HCT116 (cell line): ENCODE measurements around the gene CD1C. TPM values are rescaled to one million over a fixed set of nuclear protein-coding genes. Genes with fewer than 3 reads are reported as not detected.

Experiments
- ATAC-seq: fragments of 200-7000 bp; cut with Tn5 transposase; 2 replicates; pipeline ENCODE4 v1.9.1; 2020; ENCODE audit warnings: mild to moderate bottlenecking, moderate library complexity
- BruUV-seq: library from RNA; stranded (reverse); fragments of 400-500 nt; replicated peaks from 2 replicates; lab custom pipeline; 2021; lab: Mats Ljungman, UMichigan
- CTCF ChIA-PET: fragments of 300-600 bp; sonication (Branson Sonifier 250); formaldehyde crosslinking; loops from one replicate; lab custom pipeline; 2021; ENCODE audit warnings: antibody characterized with exemption; lab: Charles Lee
- POLR2A ChIA-PET: fragments of 300-600, 350-600 bp; sonication (Branson Sonifier 250); formaldehyde crosslinking; loops from one replicate; lab custom pipeline; 2021; ENCODE audit warnings: antibody characterized with exemption; lab: Charles Lee
- RAD21 ChIA-PET, 2 experiments: fragments of 300-600 bp; sonication (Branson Sonifier 250); formaldehyde crosslinking; loops; one replicate each; lab custom pipeline; 2023; ENCODE audit warnings: low total read pairs in 2 of 2; ENCODE audit not compliant: uncharacterized antibody in 2 of 2, unreplicated experiment in 2 of 2, low non-redundant PET in 1 of 2; lab: Charles Lee
- DNase-seq: peaks from one replicate; pipeline ENCODE4 v3.0.0-alpha.2; 2010; ENCODE audit warnings: low read depth, low spot score
- H2AFZ ChIP-seq: fragments of 200-600 bp; shearing (Covaris generic), sonication (generic); 2 replicates; pipeline ENCODE4 v1.6.1; 2017; ENCODE audit warnings: low read depth, mixed run types, mixed read lengths, antibody characterized with exemption, low read length; ENCODE audit not compliant: poor library complexity, severe bottlenecking
- H3K27ac ChIP-seq: 2 replicates; pipeline ENCODE4 v1.5.1; 2012; ENCODE audit warnings: low read depth, low read length
- H3K27me3 ChIP-seq: fragments of 200-600 bp; sonication (generic); 2 replicates; pipeline ENCODE4 v1.6.1; 2016; ENCODE audit warnings: mixed run types, low read length, mixed read lengths; ENCODE audit not compliant: insufficient read depth
- H3K36me3 ChIP-seq, 2 experiments: fragments of 200-500 bp in 1 of 2; fragments of 200-600 bp in 1 of 2; sonication (Bioruptor generic) in 1 of 2; sonication (generic) in 1 of 2; 2 replicates each; pipeline versions ENCODE4 v1.5.1 to v1.6.1; 2014 to 2016; ENCODE audit warnings: low read length in 2 of 2, inconsistent platforms in 1 of 2, mixed read lengths in 1 of 2, mixed run types in 1 of 2; ENCODE audit not compliant: insufficient read depth in 2 of 2, control insufficient read depth in 1 of 2
- H3K4me1 ChIP-seq, 2 experiments: fragments of 200-600 bp in 1 of 2; sonication (generic) in 1 of 2; 2 replicates each; pipeline versions ENCODE4 v1.5.1 to v1.6.1; 2012 to 2017; ENCODE audit warnings: low read length in 2 of 2, inconsistent platforms in 1 of 2, mild to moderate bottlenecking in 1 of 2, mixed read lengths in 1 of 2, mixed run types in 1 of 2, moderate library complexity in 1 of 2; ENCODE audit not compliant: insufficient read depth in 2 of 2, control insufficient read depth in 1 of 2
- H3K4me2 ChIP-seq: fragments of 200-600 bp; sonication (generic); 2 replicates; pipeline ENCODE4 v1.6.1; 2017; ENCODE audit warnings: mixed run types, low read length, mixed read lengths
- H3K4me3 ChIP-seq, 2 experiments: fragments of 200-600 bp in 1 of 2; sonication (generic) in 1 of 2; replicated peaks in 1 of 2; 2 replicates each; pipeline ENCODE4 v1.5.1; 2011 to 2016; ENCODE audit warnings: low read length in 2 of 2, control low read depth in 1 of 2, low read depth in 1 of 2, mild to moderate bottlenecking in 1 of 2, mixed read lengths in 1 of 2, mixed run types in 1 of 2
- H3K79me2 ChIP-seq: fragments of 200-600 bp; sonication (generic); 2 replicates; pipeline ENCODE4 v1.6.1; 2017; ENCODE audit warnings: mild to moderate bottlenecking, mixed run types, low read length, moderate library complexity, mixed read lengths; ENCODE audit not compliant: insufficient read depth
- H3K9ac ChIP-seq: fragments of 200-600 bp; sonication (generic); 2 replicates; pipeline ENCODE4 v1.6.1; 2016; ENCODE audit warnings: low read length, mixed read lengths
- H3K9me2 ChIP-seq: fragments of 200-600 bp; sonication (generic), shearing (Covaris generic); 2 replicates; pipeline ENCODE4 v1.6.1; 2017; ENCODE audit warnings: mixed run types, mild to moderate bottlenecking, moderate library complexity; ENCODE audit not compliant: insufficient read depth
- H3K9me3 ChIP-seq, 2 experiments: fragments of 200-500 bp in 1 of 2; fragments of 200-600 bp in 1 of 2; sonication (Bioruptor generic) in 1 of 2; sonication (generic) in 1 of 2; 2 replicates each; pipeline ENCODE4 v1.6.1; 2014 to 2017; ENCODE audit warnings: low read length in 2 of 2, mixed read lengths in 2 of 2, inconsistent platforms in 1 of 2, low read depth in 1 of 2, mild to moderate bottlenecking in 1 of 2, mixed run types in 1 of 2, moderate library complexity in 1 of 2; ENCODE audit not compliant: control insufficient read depth in 1 of 2, insufficient read depth in 1 of 2
- H4K20me1 ChIP-seq: fragments of 200-600 bp; sonication (generic), shearing (Covaris generic); 2 replicates; pipeline ENCODE4 v1.6.1; 2017; ENCODE audit warnings: mixed run types, mild to moderate bottlenecking, moderate library complexity; ENCODE audit not compliant: insufficient read depth
- ATF3 ChIP-seq: IDR thresholded peaks from 2 replicates; pipeline ENCODE4 v1.6.1; 2012
- CBX3 ChIP-seq: IDR thresholded peaks from 2 replicates; pipeline ENCODE4 v1.6.1; 2012; ENCODE audit warnings: low read depth
- EGR1 ChIP-seq: IDR thresholded peaks from 2 replicates; pipeline ENCODE4 v1.6.1; 2012; ENCODE audit warnings: low read depth
- EZH2 ChIP-seq: fragments of 200-600 bp; sonication (generic); IDR thresholded peaks from 2 replicates; pipeline ENCODE4 v1.6.1; 2017; ENCODE audit warnings: antibody characterized with exemption, mixed run types
- EZH2phosphoT487 ChIP-seq: fragments of 200-600 bp; IDR thresholded peaks from 2 replicates; pipeline ENCODE4 v1.6.1; 2018; ENCODE audit warnings: antibody characterized with exemption, borderline replicate concordance
- FOSL1 ChIP-seq: IDR thresholded peaks from 2 replicates; pipeline ENCODE4 v1.6.1; 2012; ENCODE audit warnings: low read depth
- JUND ChIP-seq: IDR thresholded peaks from 2 replicates; pipeline ENCODE4 v1.6.1; 2012
- POLR2A ChIP-seq: IDR thresholded peaks from 2 replicates; pipeline ENCODE4 v1.7.0; 2011; ENCODE audit warnings: borderline replicate concordance; ENCODE audit not compliant: insufficient read depth, insufficient read length; ENCODE audit errors: extremely low read depth
- POLR2AphosphoS5 ChIP-seq: IDR thresholded peaks from 2 replicates; pipeline ENCODE4 v1.6.1; 2011; ENCODE audit warnings: mild to moderate bottlenecking, low read depth, low read length, moderate library complexity
- SRF ChIP-seq: IDR thresholded peaks from 2 replicates; pipeline ENCODE4 v1.6.1; 2012; ENCODE audit warnings: low read depth
- TCF7L2 ChIP-seq: IDR thresholded peaks from 2 replicates; pipeline ENCODE4 v1.7.0; 2011; ENCODE audit warnings: borderline replicate concordance, inconsistent platforms; ENCODE audit not compliant: insufficient read depth, insufficient read length; ENCODE audit errors: extremely low read depth
- YY1 ChIP-seq: IDR thresholded peaks from 2 replicates; pipeline ENCODE4 v1.6.1; 2011; ENCODE audit warnings: low read length, low read depth, moderate library complexity, mild to moderate bottlenecking; ENCODE audit not compliant: insufficient replicate concordance; ENCODE audit errors: extremely low read depth
- ZBTB33 ChIP-seq: IDR thresholded peaks from 2 replicates; pipeline ENCODE4 v1.6.1; 2011; ENCODE audit warnings: mild to moderate bottlenecking, low read length, moderate library complexity; ENCODE audit not compliant: insufficient replicate concordance; ENCODE audit errors: extremely low read depth
- ZFX ChIP-seq: fragments of 450-650 bp; IDR thresholded peaks from 2 replicates; pipeline ENCODE4 v1.6.1; 2017
- ZNF274 ChIP-seq: fragments of 200-500 bp; sonication (Bioruptor generic); IDR thresholded peaks from 2 replicates; pipeline ENCODE4 v1.6.1; 2014; ENCODE audit warnings: mild to moderate bottlenecking, low read depth, low read length, inconsistent platforms
- intact Hi-C: fragments of 100-400 bp; cut with micrococcal nuclease; formaldehyde crosslinking; loops from 2 replicates; pipeline ENCODE4 v1.10.0; 2022
- total RNA-seq: library from RNA; stranded (reverse); gene quantifications from one replicate; pipeline ENCODE4 v1.2.1, GENCODE V29; 2021; ENCODE audit not compliant: unreplicated experiment
- TF ChIP-seq, protein P1 (sequence below), 3 experiments: fragments of 200-600 bp in 1 of 3; sonication (generic) in 1 of 3; IDR thresholded peaks in 2 of 3; conservative IDR thresholded peaks in 1 of 3; 2 replicates each; pipeline ENCODE4 v1.5.1; 2012 to 2017; ENCODE audit warnings: low read depth in 2 of 3, low read length in 2 of 3, antibody characterized with exemption in 1 of 3, borderline replicate concordance in 1 of 3, control low read depth in 1 of 3, mild to moderate bottlenecking in 1 of 3, mixed read lengths in 1 of 3, mixed run types in 1 of 3, moderate library complexity in 1 of 3; ENCODE audit not compliant: insufficient read depth in 1 of 3
- TF ChIP-seq, protein P2 (sequence below): IDR thresholded peaks from 2 replicates; pipeline ENCODE4 v1.6.1; 2012

CD1C gene
- total RNA-seq, 1 experiment from 2014 or later = not detected

- Histone ChIP-seq H3K9me2 (no peaks in the 10 kb centered on the region), H3K4me1 (no peaks in the 10 kb centered on the region), H2AFZ (no peak overlapping the region), H3K36me3 (no peaks in the 10 kb centered on the region), H3K27me3 (peaks cover 36% of the 10 kb centered on the region), H3K4me2 (no peak overlapping the region), H3K9me3 (no peaks in the 10 kb centered on the region), H3K79me2 (no peaks in the 10 kb centered on the region), H4K20me1 (no peaks in the 10 kb centered on the region), H3K4me3 (no peak overlapping the region), H3K27ac (no peak overlapping the region), H3K9ac (no peak overlapping the region)
- intact Hi-C loops = no loop called here
- ATAC-seq (no peak), DNase-seq (no peak)
- TF ChIP-seq EGR1 = no peak
- TF ChIP-seq FOSL1 = no peak
- TF ChIP-seq, protein P1, sequence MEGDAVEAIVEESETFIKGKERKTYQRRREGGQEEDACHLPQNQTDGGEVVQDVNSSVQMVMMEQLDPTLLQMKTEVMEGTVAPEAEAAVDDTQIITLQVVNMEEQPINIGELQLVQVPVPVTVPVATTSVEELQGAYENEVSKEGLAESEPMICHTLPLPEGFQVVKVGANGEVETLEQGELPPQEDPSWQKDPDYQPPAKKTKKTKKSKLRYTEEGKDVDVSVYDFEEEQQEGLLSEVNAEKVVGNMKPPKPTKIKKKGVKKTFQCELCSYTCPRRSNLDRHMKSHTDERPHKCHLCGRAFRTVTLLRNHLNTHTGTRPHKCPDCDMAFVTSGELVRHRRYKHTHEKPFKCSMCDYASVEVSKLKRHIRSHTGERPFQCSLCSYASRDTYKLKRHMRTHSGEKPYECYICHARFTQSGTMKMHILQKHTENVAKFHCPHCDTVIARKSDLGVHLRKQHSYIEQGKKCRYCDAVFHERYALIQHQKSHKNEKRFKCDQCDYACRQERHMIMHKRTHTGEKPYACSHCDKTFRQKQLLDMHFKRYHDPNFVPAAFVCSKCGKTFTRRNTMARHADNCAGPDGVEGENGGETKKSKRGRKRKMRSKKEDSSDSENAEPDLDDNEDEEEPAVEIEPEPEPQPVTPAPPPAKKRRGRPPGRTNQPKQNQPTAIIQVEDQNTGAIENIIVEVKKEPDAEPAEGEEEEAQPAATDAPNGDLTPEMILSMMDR (IDR thresholded peaks at IDR 0.05 in 2 of 3, conservative IDR thresholded peaks at IDR 0.05 in 1 of 3; ENCODE audit: borderline replicate concordance in 1 of 3, insufficient read depth in 1 of 3, low read depth in 2 of 3, low read length in 2 of 3) = no peak
- CTCF ChIA-PET = no interaction called here
- RAD21 ChIA-PET = no interaction called here
- no TSS peak for BruUV-seq
- POLR2A ChIA-PET = no interaction called here
Measured at GRCh38 chr1:158257888-158258287, 31.8 kb upstream of the CD1C start.

DNA sequence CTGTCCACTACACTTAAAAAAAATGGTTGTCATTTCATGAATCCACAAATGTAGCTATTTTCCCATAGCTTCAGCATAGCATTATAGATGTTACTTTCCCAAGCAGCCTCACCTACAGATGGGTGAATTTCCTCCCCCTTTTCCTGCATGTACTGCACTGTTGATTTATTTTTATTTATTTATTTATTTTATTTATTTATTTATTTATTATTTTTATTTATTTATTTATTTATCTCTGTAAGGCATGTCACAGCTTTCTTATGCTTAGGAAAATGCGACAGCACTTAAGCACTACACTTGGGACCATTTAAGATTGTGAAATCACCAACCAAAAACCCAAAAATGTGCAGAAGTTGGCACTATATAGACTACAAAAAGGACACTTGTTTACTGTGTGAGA, 30.6 kb upstream of the CD1C start:
- ATAC-seq (no peak), DNase-seq (no peak)
- H3K4me1 ChIP-seq = no peaks in the 10 kb centered on the region
- H3K9ac ChIP-seq = no peak overlapping the region
- no peaks in the 10 kb centered on the region for H4K20me1 ChIP-seq
- no peaks in the 10 kb centered on the region for H3K9me2 ChIP-seq
- no peaks in the 10 kb centered on the region for H3K79me2 ChIP-seq
- BruUV-seq = no TSS peak
- POLR2A ChIA-PET = no interaction called here
- H3K36me3 ChIP-seq = no peaks in the 10 kb centered on the region
- H3K4me2 ChIP-seq = no peak overlapping the region
- H3K4me3 ChIP-seq = no peak overlapping the region
- CTCF ChIA-PET = no interaction called here
- H3K27ac ChIP-seq = no peak overlapping the region
- RAD21 ChIA-PET = no interaction called here
- H3K27me3 ChIP-seq = peaks cover 36% of the 10 kb centered on the region
- no peak overlapping the region for H2AFZ ChIP-seq
- TF ChIP-seq EGR1 = no peak
- no peak for TF ChIP-seq ATF3
- no peak for TF ChIP-seq YY1
- TF ChIP-seq EZH2phosphoT487 = no peak
- no peak for TF ChIP-seq POLR2AphosphoS5
- TF ChIP-seq ZFX = no peak
- TF ChIP-seq ZBTB33 = no peak
- no peak for TF ChIP-seq FOSL1
- no peak for TF ChIP-seq ZNF274
- TF ChIP-seq JUND = no peak
- TF ChIP-seq EZH2 = no peak
- no peak for TF ChIP-seq SRF
- TF ChIP-seq POLR2A = no peak
- TF ChIP-seq, protein P2, sequence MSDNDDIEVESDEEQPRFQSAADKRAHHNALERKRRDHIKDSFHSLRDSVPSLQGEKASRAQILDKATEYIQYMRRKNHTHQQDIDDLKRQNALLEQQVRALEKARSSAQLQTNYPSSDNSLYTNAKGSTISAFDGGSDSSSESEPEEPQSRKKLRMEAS = no peak
- TF ChIP-seq TCF7L2 = no peak
- no peak for TF ChIP-seq CBX3
- TF ChIP-seq, all 23 proteins: peak for 0
- H3K9me3 ChIP-seq = no peaks in the 10 kb centered on the region
- intact Hi-C loops = no loop called here
